ENCODE measurements around the gene PHACTR1. TPM values are rescaled to one million over a fixed set of nuclear protein-coding genes. Genes with fewer than 3 reads are reported as not detected.

Gene PHACTR1
- total RNA-seq, 1 donor from 2014 or later: 50.7 TPM

- Mint-ChIP-seq H3K4me3 (ENCODE audit: unreplicated experiment) (no peak overlapping the region), H3K36me3 (ENCODE audit: unreplicated experiment) (peaks cover 25% of the 10 kb centered on the region)
Observed at GRCh38 chr6:13288481-13288880, 571.9 kb downstream of the PHACTR1 start.

GRCh38 chr6:13288969-13289391, 572.4 kb downstream of the PHACTR1 start:
- peaks cover 2% of the 10 kb centered on the region for H3K9me3 Mint-ChIP-seq (ENCODE audit: unreplicated experiment)

More at GRCh38 chr6:13288481-13288880, 571.9 kb downstream of the PHACTR1 start:
- peaks cover 7% of the 10 kb centered on the region for H3K27me3 Mint-ChIP-seq (ENCODE audit: unreplicated experiment)
- TF ChIP-seq CTCF (IDR thresholded peaks at IDR 0.05; ENCODE audit: partially characterized antibody, unreplicated experiment): no peak
- no peaks in the 10 kb centered on the region for H3K4me1 Mint-ChIP-seq (ENCODE audit: low read depth, unreplicated experiment)
- H3K9me3 Mint-ChIP-seq (ENCODE audit: unreplicated experiment): peaks cover 2% of the 10 kb centered on the region
- DNase-seq: no peak
- no peak overlapping the region for H3K27ac Mint-ChIP-seq (ENCODE audit: unreplicated experiment)

GRCh38 chr6:13289789-13290318, 573.3 kb downstream of the PHACTR1 start:
- H3K4me1 Mint-ChIP-seq (ENCODE audit: low read depth, unreplicated experiment): no peaks in the 10 kb centered on the region
- TF ChIP-seq CTCF (IDR thresholded peaks at IDR 0.05; ENCODE audit: partially characterized antibody, unreplicated experiment): no peak
- no peak overlapping the region for H3K27ac Mint-ChIP-seq (ENCODE audit: unreplicated experiment)
- peaks cover 7% of the 10 kb centered on the region for H3K27me3 Mint-ChIP-seq (ENCODE audit: unreplicated experiment)
- peaks cover 28% of the 10 kb centered on the region for H3K36me3 Mint-ChIP-seq (ENCODE audit: unreplicated experiment)
- DNase-seq: no peak
- H3K4me3 Mint-ChIP-seq (ENCODE audit: unreplicated experiment): no peak overlapping the region
- peaks cover 2% of the 10 kb centered on the region for H3K9me3 Mint-ChIP-seq (ENCODE audit: unreplicated experiment)

More at GRCh38 chr6:13288969-13289391, 572.4 kb downstream of the PHACTR1 start:
- no peak overlapping the region for H3K4me3 Mint-ChIP-seq (ENCODE audit: unreplicated experiment)
- no peak overlapping the region for H3K27ac Mint-ChIP-seq (ENCODE audit: unreplicated experiment)
- peaks cover 21% of the 10 kb centered on the region for H3K36me3 Mint-ChIP-seq (ENCODE audit: unreplicated experiment)
- DNase-seq: no peak
- TF ChIP-seq CTCF (IDR thresholded peaks at IDR 0.05; ENCODE audit: partially characterized antibody, unreplicated experiment): no peak
- no peaks in the 10 kb centered on the region for H3K4me1 Mint-ChIP-seq (ENCODE audit: low read depth, unreplicated experiment)
- H3K27me3 Mint-ChIP-seq (ENCODE audit: unreplicated experiment): peaks cover 7% of the 10 kb centered on the region

GRCh38 chr6:13290335-13290734, 573.8 kb downstream of the PHACTR1 start:
- no peak for TF ChIP-seq CTCF (IDR thresholded peaks at IDR 0.05; ENCODE audit: partially characterized antibody, unreplicated experiment)
- no peak for DNase-seq
- H3K4me1 Mint-ChIP-seq (ENCODE audit: low read depth, unreplicated experiment): no peaks in the 10 kb centered on the region
- peaks cover 7% of the 10 kb centered on the region for H3K27me3 Mint-ChIP-seq (ENCODE audit: unreplicated experiment)
- H3K4me3 Mint-ChIP-seq (ENCODE audit: unreplicated experiment): no peak overlapping the region
- H3K36me3 Mint-ChIP-seq (ENCODE audit: unreplicated experiment): peaks cover 28% of the 10 kb centered on the region
- H3K27ac Mint-ChIP-seq (ENCODE audit: unreplicated experiment): no peak overlapping the region
- H3K9me3 Mint-ChIP-seq (ENCODE audit: unreplicated experiment): peaks cover 2% of the 10 kb centered on the region

GRCh38 chr6:13292774-13293173, 576.2 kb downstream of the PHACTR1 start:
- H3K4me3 Mint-ChIP-seq (ENCODE audit: unreplicated experiment): no peak overlapping the region
- H3K27ac Mint-ChIP-seq (ENCODE audit: unreplicated experiment): no peak overlapping the region
- H3K27me3 Mint-ChIP-seq (ENCODE audit: unreplicated experiment): peaks cover 7% of the 10 kb centered on the region
- peaks cover 4% of the 10 kb centered on the region for H3K4me1 Mint-ChIP-seq (ENCODE audit: low read depth, unreplicated experiment)
- no peak for DNase-seq
- no peak for TF ChIP-seq CTCF (IDR thresholded peaks at IDR 0.05; ENCODE audit: partially characterized antibody, unreplicated experiment)
- peaks cover 9% of the 10 kb centered on the region for H3K36me3 Mint-ChIP-seq (ENCODE audit: unreplicated experiment)
- H3K9me3 Mint-ChIP-seq (ENCODE audit: unreplicated experiment): peaks cover 2% of the 10 kb centered on the region

Measured in glutamatergic neuron (in vitro differentiated cells).